GM21723 (cell line): ENCODE results near the gene AKAP11.

Source experiments
- ATAC-seq: cut with Tn5 transposase; IDR thresholded peaks from one replicate; pipeline ENCODE4 v1.9.1; 2021; ENCODE audit warnings: mild to moderate bottlenecking, moderate library complexity; ENCODE audit not compliant: unreplicated experiment

The AKAP11 gene

GRCh38 chr13:42274386-42275097, 2.6 kb downstream of the AKAP11 start:
- ATAC-seq, result no peak

- peak; percentile 28 for ATAC-seq
These were observed 3.1 kb downstream of the AKAP11 start for GRCh38 chr13:42275098-42275471.

GRCh38 chr13:42275506-42275905, 3.6 kb downstream of the AKAP11 start:
- ATAC-seq, result no peak

- ATAC-seq, result no peak
These were observed 4.7 kb downstream of the AKAP11 start for GRCh38 chr13:42276683-42277082.

- no peak for ATAC-seq
These were observed 5.8 kb downstream of the AKAP11 start for GRCh38 chr13:42277618-42278276.

- no peak for ATAC-seq
These were observed 7.1 kb downstream of the AKAP11 start for GRCh38 chr13:42279080-42279479.

GRCh38 chr13:42279986-42280385, 8.0 kb downstream of the AKAP11 start:
- ATAC-seq, result no peak

- no peak for ATAC-seq
These were observed 8.6 kb downstream of the AKAP11 start for GRCh38 chr13:42280537-42280936.

GRCh38 chr13:42283574-42283973, 11.6 kb downstream of the AKAP11 start:
- ATAC-seq, result no peak

- ATAC-seq, result no peak
These were observed 12.1 kb downstream of the AKAP11 start for GRCh38 chr13:42284068-42284467.

- no peak for ATAC-seq
These were observed 26.4 kb downstream of the AKAP11 start for GRCh38 chr13:42298392-42298791.

- no peak for ATAC-seq
These were observed 33.6 kb downstream of the AKAP11 start for GRCh38 chr13:42305503-42305902.

GRCh38 chr13:42307461-42307860, 35.5 kb downstream of the AKAP11 start:
- no peak for ATAC-seq

GRCh38 chr13:42312817-42313431, 41.0 kb downstream of the AKAP11 start:
- ATAC-seq, result no peak

GRCh38 chr13:42318570-42318969, 46.6 kb downstream of the AKAP11 start:
- no peak for ATAC-seq

GRCh38 chr13:42320375-42320787, 48.4 kb downstream of the AKAP11 start:
- ATAC-seq, result no peak

- ATAC-seq, result no peak
These were observed 50.9 kb downstream of the AKAP11 start for GRCh38 chr13:42322806-42323205.

GRCh38 chr13:42324704-42325103, 52.8 kb downstream of the AKAP11 start:
- no peak for ATAC-seq

- ATAC-seq, result no peak
These were observed 55.8 kb downstream of the AKAP11 start for GRCh38 chr13:42327725-42328124.

GRCh38 chr13:42328672-42329071, 56.7 kb downstream of the AKAP11 start:
- ATAC-seq, result peak; percentile 41

GRCh38 chr13:42329239-42329638, 57.3 kb downstream of the AKAP11 start:
- ATAC-seq, result no peak

- no peak for ATAC-seq
These were observed 59.1 kb downstream of the AKAP11 start for GRCh38 chr13:42331009-42331408.
